Erythroblast (primary cell): ENCODE results near the gene RAG2.

ENCODE experiments used
- GATA1 ChIP-seq: IDR thresholded peaks from 2 replicates; pipeline ENCODE4 v1.6.1; 2011; ENCODE audit warnings: low read depth, mild to moderate bottlenecking, control low read depth, low read length, moderate library complexity
- POLR2A ChIP-seq: IDR thresholded peaks from 2 replicates; pipeline ENCODE4 v1.6.1; 2011; ENCODE audit warnings: mild to moderate bottlenecking, low read length

DNA sequence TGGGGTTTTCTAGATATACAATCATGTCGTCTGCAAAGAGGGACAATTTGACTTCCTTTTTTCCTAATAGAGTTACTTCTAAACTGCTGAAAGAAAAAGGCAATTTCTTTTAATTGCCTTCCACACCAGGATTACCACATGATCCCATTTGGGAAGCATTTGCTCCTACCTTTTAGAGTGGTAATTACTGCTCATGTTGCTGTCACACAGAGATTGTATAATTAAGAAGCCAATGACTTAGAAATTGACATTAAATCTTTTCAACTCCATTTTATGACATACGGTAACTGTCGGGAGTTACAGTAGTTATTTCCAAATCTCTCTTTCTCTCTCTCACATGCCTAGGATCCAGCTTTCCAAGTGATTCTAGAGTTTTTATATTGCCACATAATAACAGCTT is 17.8 kb upstream of the RAG2 start:
- TF ChIP-seq POLR2A, result no peak
- TF ChIP-seq GATA1, result no peak
